ENCODE data around the gene ATR. TPM values are rescaled to one million over a fixed set of nuclear protein-coding genes. Genes with fewer than 3 reads are reported as not detected.

ATR gene
- 10 to 100 TPM in 2 of 6 donors, 1 to 10 TPM in 4; 8.2 to 16.6 (median 9.6) TPM for total RNA-seq
- polyA plus RNA-seq, result 10 to 100 TPM; 12.6 to 15.4 TPM

DNA sequence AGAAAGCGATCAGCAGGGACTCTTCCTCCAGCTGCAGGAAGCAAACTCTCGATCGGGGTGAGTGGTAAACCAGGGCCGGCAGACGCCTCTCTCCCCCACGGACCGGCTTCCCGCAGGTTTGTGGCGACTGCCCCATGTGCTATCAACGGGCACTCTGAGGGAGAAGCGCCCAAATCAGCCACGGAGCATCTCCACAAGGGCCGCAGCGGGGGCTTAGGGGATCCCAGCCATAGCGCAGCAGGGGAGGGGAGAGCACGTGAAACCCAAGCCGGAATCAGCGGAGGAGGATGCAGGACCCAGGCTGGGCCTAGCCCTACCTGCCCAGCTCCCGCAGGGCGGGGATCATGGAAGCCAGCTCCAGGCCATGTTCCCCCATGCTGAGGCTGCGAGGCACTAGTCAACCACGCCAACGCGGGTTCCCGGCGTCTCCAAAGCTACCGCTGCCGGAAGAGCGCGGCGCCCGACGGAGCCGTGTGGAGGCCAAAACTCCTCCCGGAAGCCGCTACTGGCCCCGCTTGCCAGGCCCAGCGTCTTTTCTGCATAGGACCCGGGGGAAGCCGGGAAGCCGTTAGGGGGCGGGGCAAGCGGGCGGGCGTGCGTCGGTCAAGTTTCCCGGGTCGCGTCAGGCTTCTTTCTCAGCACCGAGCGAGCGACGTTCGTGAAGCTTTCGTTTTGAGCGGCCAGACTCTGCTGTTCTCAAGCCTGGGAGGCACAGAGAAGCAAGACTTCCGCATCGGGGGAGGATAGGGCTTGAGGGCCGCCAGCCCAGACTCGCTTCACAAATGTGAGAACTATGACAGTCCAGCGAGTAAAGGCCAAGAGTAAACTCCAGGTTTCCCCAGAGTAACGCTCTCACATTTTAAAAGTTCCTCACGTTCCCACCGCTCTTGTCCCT lies at the start of gene ATR:
ATR (minus strand) TSS at position 405 of the 895 bp plus-strand sequence; CDS start at position 376, 29 bp downstream.
- Histone ChIP-seq H3K9me3 (no peaks in the 10 kb centered on the region), H3K4me1 (peaks cover 13 to 24% (median 20%) of the 10 kb centered on the region in 3 donors), H3K4me3 (peak within 1 kb of the TSS; percentile 68 to 88 (median 78)), H3K36me3 (no peaks in the 10 kb centered on the region), H3K27me3 (no peaks in the 10 kb centered on the region), H3K27ac (peak within 1 kb of the TSS; percentile 79 to 94 (median 90))
- intact Hi-C loops (cut with DNase I), result no loop called here
- 1% methylated on average over 62 to 65 of the region's 65 CpGs for WGBS, 2 donors
- TF ChIP-seq, protein P1, sequence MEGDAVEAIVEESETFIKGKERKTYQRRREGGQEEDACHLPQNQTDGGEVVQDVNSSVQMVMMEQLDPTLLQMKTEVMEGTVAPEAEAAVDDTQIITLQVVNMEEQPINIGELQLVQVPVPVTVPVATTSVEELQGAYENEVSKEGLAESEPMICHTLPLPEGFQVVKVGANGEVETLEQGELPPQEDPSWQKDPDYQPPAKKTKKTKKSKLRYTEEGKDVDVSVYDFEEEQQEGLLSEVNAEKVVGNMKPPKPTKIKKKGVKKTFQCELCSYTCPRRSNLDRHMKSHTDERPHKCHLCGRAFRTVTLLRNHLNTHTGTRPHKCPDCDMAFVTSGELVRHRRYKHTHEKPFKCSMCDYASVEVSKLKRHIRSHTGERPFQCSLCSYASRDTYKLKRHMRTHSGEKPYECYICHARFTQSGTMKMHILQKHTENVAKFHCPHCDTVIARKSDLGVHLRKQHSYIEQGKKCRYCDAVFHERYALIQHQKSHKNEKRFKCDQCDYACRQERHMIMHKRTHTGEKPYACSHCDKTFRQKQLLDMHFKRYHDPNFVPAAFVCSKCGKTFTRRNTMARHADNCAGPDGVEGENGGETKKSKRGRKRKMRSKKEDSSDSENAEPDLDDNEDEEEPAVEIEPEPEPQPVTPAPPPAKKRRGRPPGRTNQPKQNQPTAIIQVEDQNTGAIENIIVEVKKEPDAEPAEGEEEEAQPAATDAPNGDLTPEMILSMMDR (IDR thresholded peaks at IDR 0.05), result no peak
- peak; percentile 98 to 99 (median 98) for ATAC-seq
- peak; percentile 96 to 98 (median 97) for DNase-seq
- FAIRE-seq, result peak; percentile 26

DNA sequence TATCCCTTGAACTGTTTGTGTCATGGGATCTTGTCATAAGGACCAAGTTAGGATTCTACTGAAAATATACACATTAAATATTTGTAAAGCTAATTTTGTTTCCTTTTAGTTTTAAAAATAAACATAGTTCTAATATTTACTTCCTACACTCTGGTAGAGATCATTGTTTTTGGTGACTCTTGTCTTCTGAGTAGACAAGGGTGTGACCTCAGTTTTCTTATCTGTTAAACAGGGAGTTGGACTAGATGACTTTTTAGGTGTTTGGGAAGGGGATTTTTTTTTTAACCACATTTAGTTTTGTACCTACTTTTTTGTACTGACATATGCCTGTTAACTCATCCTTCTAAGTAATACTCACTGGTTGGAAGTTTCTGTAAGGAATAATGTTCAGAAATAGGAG lies 48.4 kb upstream of the ATR start:
- H3K36me3 ChIP-seq, result no peaks in the 10 kb centered on the region
- no peak for ATAC-seq
- TF ChIP-seq, protein P1 (IDR thresholded peaks at IDR 0.05), result no peak
- no peak overlapping the region for H3K4me3 ChIP-seq
- no peak overlapping the region for H3K27ac ChIP-seq
- intact Hi-C loops (cut with DNase I), result no loop called here
- H3K4me1 ChIP-seq, result no peaks in the 10 kb centered on the region
- no peak for DNase-seq
- H3K27me3 ChIP-seq, result no peaks in the 10 kb centered on the region
- H3K9me3 ChIP-seq, result no peaks in the 10 kb centered on the region
- FAIRE-seq, result no peak

DNA sequence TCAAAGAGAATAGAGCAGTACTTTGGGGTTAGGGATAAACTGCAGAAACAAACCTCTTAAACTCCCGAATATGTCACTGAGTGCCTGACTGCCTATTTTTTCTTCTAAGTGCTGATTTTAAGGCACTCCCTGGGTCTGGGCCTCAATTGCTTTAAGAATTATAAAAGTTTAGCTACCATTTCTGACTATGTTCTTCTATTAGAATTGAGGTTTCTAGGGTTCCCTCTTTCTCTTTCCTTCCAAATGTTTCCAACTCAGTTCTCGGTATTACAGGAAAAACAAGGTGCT lies 46.6 kb upstream of the ATR start:
- no peaks in the 10 kb centered on the region for H3K36me3 ChIP-seq
- 89 to 98% methylated on average over 2 of the region's 2 CpGs for WGBS, 2 donors
- H3K9me3 ChIP-seq, result no peaks in the 10 kb centered on the region
- H3K27me3 ChIP-seq, result no peaks in the 10 kb centered on the region
- no peak overlapping the region for H3K4me3 ChIP-seq
- no peaks in the 10 kb centered on the region for H3K4me1 ChIP-seq
- ATAC-seq (no peak), FAIRE-seq (no peak), DNase-seq (no peak)
- no peak overlapping the region for H3K27ac ChIP-seq
- intact Hi-C loops (cut with DNase I), result no loop called here
- TF ChIP-seq, protein P1 (IDR thresholded peaks at IDR 0.05), result no peak

DNA sequence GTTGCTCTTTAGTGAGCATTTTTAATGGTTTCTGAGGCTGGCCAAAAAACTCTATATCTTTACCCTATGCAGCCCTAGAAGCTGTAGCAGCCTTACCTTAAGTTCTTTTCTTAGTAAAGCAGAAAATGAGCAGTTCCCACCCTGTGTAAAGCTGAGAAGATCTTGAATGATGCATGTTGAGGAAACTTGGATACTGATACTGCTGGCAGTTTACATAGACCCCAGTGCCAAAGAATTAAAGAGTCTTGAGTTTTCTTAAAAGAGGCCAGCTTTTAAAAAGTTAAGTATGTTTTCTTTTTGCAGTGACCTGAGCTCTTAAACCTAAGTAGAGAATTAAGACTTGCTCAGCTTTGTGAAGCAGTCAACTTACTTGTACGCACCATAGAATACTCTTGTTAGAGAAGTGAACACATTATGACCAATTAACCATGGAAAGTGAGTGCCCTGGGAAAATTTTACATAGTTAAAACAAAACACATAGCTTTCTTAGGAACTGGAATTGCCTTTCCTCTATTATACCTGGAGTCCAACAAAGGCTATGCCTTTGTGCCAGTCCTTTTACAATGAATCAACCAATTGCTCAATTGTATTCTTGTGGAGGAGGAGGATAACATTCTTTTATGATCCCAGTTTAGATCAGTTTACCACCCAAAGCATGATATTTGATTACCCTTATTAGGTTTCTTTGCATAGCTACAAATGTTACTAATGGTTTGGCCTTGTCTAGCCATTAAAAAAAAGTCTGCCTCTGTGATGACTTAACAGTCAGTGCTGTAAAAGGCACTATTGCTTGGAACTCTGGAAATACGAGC lies 46.0 kb upstream of the ATR start:
- 89 to 90% methylated on average over 2 of the region's 2 CpGs for WGBS, 2 donors
- no peak overlapping the region for H3K27ac ChIP-seq
- no peak for DNase-seq
- no peaks in the 10 kb centered on the region for H3K4me1 ChIP-seq
- H3K9me3 ChIP-seq, result no peaks in the 10 kb centered on the region
- no peaks in the 10 kb centered on the region for H3K36me3 ChIP-seq
- TF ChIP-seq, protein P1 (IDR thresholded peaks at IDR 0.05), result no peak
- no peak overlapping the region for H3K4me3 ChIP-seq
- intact Hi-C loops (cut with DNase I), result no loop called here
- ATAC-seq, result no peak
- H3K27me3 ChIP-seq, result no peaks in the 10 kb centered on the region
- no peak for FAIRE-seq
